NCI-H510A treated with DMSO at 0.1 percent for 48 hours (cell line): ENCODE measurements around the gene CCDC138.
"Not testable (repeated sequence)": the region's sequence is repeated elsewhere in the genome, so short reads cannot be mapped to it uniquely, and the experiment has no call there.

Experiments
- DNase-seq: peaks from one replicate; lab custom pipeline; 2025; lab: John Stamatoyannopoulos, UW

Gene CCDC138, protein sequence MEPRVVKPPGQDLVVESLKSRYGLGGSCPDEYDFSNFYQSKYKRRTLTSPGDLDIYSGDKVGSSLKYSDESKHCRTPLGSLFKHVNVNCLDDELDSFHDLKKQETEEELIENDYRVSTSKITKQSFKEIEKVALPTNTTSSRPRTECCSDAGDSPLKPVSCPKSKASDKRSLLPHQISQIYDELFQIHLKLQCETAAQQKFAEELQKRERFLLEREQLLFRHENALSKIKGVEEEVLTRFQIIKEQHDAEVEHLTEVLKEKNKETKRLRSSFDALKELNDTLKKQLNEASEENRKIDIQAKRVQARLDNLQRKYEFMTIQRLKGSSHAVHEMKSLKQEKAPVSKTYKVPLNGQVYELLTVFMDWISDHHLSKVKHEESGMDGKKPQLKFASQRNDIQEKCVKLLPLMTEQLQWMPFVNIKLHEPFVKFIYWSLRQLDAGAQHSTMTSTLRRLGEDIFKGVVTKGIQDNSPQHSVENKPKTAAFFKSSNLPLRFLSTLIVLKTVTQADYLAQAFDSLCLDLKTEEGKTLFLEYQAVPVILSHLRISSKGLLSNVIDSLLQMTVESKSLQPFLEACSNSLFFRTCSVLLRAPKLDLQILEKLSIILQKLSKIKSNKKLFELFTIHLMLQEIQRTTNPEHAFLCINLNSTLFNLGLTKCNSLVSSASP

DNA sequence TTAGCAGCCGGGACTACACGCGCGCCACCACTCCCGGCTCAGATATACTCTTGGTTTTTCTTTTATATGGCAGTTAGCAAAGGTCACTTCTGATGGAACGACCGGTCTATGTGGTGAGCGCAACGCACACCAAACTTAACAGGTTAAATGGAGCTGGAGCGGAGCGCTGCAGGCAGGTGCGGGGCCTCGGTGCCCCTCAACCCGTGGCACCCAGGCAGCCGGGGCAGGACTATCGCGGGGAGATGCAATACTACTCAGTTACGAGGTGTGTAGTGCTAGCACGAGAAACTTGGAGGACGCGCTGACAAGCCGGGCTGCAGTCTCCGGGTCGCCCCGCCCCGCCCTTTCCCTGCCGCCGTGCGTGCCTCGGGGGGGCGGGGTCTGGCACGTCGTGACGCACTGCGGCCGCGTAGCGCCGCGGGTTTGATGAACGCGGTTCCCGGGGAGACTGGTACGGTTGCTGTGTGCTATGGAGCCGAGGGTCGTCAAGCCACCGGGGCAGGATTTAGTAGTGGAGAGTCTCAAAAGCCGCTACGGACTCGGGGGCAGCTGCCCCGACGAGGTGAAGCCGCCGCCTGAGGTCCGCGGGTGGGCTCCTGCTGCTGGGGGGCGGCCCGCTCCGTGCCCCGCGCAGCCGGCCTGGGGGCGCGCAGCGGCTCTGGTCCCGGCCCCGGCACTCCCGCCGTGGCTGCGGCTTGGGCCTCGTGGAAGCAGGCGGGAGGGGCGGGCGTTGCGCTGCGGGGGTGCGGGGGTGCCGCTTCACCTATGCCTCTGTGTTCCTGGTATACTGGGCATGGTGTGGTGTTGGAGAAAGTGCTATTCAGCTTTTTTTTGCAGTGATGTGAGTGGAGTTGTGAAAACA lies at the start of gene CCDC138:
TSS of gene CCDC138 (plus strand) at position 418 of the 862 bp plus-strand sequence. CDS start at position 470, 52 bp downstream.
- DNase-seq: peak; percentile 90

DNA sequence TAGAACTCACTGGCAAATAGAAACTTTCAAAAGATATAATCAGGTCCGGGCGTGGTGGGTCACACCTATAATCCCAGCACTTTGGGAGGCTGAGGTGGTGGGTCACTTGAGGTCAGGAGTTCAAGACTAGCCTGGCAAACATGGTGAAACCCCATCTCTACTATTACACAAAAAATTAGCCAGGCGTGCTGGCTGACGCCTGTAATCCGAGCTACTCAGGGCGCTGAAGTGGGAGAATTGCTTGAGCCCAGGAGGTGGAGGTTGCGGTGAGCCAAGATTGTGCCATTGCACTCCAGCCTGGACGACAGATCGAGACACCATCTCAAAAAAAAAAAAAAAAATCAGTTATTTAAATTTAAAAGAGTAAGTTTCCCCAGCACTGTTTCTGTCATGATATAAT lies 28.6 kb upstream of the CCDC138 start:
- DNase-seq: not testable (repeated sequence)

DNA sequence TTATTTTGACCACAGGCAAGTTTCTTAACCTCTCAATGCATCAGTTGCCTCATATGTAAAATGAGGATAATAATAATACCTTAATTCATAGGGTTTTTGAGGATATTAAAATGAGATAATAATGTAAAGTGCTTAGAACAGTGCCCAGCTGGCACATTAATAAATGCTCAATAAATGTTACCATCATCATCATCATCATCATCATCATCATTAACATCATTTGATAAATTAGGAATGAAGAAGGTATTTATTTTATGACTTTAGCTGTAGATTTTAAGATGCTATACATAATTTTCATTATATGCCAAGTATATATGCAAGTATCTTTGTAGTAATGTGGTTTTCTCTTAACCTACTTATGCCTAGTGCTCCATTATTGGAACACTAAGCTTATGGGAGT lies 24.0 kb upstream of the CCDC138 start:
- not testable (repeated sequence) for DNase-seq

DNA sequence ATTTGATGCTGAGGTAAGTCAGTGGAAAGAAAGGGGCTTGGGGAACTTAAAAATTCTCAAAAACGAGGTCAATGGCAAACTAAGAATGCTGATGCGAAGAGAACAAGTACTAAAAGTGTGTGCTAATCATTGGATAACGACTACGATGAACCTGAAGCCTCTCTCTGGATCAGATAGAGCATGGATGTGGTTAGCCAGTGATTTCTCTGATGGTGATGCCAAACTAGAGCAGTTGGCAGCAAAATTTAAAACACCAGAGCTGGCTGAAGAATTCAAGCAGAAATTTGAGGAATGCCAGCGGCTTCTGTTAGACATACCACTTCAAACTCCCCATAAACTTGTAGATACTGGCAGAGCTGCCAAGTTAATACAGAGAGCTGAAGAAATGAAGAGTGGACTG lies 19.9 kb upstream of the CCDC138 start:
- DNase-seq: not testable (repeated sequence)

DNA sequence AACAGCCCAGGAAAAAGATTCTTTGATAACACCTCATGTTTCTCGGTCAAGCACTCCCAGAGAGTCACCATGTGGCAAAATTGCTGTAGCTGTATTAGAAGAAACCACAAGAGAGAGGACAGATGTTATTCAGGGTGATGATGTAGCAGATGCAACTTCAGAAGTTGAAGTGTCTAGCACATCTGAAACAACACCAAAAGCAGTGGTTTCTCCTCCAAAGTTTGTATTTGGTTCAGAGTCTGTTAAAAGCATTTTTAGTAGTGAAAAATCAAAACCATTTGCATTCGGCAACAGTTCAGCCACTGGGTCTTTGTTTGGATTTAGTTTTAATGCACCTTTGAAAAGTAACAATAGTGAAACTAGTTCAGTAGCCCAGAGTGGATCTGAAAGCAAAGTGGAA lies 18.7 kb upstream of the CCDC138 start:
- DNase-seq: not testable (repeated sequence)

DNA sequence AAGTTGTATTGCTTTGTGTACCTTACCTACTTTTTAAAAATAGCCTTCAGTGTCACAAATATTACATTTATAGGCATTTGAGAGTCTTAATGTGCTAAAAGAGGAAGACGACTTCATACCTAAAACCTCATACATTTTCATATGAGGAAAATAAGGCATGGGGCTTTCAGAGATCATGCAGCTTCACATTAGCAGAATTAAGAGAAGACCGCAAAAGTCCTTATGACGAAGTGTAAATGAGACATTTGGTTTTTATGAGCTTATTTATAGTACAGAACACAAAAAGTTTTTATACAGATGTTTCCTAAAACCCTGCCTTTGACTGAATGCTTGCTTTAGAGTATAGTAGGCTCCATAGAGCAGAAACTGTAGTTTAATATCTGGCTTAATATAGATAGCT lies 10.1 kb upstream of the CCDC138 start:
- no peak for DNase-seq

DNA sequence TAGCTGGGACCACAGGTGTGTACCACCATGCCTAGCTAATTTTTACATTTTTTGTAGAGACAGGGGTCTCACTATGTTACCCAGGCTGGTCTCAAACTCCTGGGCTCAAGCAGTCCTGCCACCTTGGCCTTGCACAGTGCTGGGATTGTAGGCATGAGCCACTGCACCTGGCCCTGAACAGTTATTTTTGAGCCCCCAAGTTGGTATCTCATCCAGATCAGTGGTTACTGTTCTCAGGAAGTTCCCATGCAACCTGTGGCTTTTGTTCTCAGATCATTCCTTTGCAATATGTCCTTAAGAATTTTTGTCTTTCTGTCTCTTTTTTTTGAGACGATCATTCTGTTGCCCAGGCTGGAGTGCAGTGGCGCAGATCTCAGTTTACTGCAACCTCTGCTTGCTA lies 7.7 kb upstream of the CCDC138 start:
- DNase-seq: no peak

DNA sequence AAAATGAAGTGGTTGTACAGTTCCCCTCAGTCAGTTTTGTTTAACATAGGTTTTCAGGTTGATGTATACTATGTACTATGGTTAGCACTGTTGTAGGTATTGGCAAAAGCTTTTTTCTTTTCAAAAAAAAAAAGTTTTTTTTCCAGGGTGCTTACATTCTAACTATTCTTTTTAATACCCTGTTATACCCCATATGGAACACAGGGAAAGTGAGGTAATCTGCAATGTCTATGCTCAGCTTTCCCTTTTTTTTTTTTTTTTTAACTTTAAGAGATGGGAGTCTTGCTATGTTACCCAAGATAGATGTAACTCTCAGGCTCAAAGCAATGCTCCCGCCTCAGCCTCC lies 590 bp upstream of the CCDC138 start:
- no peak for DNase-seq

DNA sequence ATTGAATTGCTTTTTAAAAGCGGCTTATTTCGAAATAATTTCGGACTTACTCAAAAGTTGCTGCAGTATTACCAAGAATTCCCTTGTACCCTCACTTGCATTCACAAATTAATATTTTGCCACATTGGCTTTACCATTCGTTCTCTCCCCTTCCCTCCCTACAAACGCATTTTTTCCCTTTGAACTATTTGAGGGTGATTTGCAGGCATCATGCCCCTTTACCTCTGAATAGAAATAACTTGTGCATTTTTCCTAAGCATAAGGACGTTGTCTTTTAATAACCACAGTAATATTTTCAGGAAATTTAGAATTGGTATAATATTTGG lies 608 bp downstream of the CCDC138 start:
- peak; percentile 32 for DNase-seq

DNA sequence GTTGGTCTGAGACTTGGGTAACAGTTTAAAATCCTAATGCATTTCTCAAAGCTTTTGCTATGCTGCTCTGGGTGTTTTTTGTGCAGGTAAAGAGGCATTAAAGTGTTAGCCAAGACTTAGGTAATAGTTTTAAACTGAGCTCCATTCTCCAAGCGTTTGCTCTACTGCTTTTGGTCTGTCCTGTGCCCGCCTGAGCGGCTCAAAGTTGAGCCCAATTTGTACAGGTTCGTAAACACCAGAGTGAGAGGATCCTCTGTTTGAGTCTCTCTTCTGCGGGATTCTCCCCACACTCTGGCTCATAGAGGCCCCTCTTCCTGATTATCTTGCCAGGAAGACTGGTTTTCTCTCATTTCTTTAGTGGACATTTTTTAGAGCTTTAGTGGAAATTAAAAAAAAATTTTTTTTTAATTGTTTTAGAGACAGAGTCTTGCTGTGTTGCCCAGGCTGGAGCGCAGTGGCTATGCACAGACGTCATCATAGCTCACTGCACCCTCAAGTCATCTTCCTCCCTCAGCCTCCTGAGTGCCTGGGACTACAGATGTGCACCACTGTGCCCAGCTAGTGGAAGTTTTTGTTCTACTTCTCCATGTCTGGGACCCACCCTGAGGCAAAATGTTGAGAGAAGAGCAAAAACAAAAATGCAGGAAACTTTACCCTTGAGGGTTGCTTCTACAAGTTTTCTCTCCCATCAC lies 16.6 kb downstream of the CCDC138 start:
- no peak for DNase-seq

DNA sequence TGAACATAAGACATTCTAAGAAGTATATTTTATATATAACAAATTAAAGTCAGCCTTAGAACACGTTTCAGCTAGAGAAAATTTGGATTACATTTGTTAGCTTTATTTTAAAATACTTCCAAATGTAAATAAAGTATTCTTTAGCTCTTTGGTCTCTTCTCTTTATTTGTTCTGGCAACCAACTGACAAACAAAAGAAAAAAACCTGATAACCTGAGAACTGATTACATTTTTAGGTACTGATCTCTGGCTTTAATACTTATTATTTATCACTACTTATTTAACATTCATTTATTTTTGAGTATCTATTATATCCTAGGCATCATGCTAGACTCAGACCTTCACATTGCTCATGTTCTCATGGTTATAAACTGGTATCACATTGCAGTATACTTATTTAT lies 18.5 kb downstream of the CCDC138 start:
- DNase-seq: no peak

DNA sequence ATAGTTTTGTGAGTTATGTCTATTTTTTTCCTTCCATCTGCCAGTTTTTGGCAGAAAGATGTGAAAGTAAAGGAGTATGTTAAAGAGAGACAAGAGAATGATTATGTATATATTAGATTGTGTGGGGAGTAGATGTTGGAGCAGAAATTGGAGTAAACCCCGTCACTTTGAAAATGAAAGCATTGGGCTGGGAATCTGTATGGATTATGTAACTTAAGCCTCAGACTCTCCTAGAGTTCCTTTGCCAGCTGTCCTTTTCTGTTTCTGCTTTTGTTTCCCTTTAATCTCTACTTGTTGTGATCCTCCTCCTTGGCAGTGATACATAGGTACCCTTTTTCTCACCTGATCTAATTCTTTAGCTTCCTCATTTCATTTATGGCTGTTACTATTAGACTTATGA lies 19.2 kb downstream of the CCDC138 start:
- DNase-seq: no peak

DNA sequence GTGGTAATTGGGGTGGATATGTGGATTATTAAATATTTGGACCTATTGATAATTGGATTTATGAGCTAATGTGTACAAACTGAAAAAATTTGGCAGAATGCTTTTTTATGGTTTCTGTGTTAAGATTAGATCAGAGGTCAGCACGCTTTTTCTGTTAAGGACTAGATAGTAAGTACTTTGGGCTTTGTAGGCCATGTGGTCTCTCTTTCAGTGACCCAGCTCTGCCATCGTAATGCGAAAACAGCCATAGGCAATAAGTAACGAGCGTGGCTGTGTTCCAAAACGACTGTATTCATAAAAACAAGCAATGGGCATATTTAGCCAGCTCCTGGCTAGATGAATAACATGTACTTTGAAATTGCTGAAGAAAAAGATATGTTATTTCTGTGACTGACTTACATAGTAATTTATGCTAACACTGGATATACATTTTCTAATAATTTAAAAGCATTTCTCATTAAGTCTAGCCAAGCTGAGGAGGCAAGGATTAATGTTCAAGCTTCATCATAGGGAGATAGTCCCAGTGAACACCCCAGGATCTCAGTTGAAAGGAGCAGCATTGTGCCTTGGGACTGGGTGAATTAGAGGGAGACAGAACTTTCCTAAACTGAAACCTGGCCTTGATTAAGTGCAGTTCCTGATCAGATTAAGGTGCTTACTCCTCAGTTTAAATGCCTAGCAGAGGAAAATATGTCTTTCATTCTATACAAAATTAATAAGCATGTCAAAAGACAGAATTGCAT lies 20.0 kb downstream of the CCDC138 start:
- no peak for DNase-seq

DNA sequence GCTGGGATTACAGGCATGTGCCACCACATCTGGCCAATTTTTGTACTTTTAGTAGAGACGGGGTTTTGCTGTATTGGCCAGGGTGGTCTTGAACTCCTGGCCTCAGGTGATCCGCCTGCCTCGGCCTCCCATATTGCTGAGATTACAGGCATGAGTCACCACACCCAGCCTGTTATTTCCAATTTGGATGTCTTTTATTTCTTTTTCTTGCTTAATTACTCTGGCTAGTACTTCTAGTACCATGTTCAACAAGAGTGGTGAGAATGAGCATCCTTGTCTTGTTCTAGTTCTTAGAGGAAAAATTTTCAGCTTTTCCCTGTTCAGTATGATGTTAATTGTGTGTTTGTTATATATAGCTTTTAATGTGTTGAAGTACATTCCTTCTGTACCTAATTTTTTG lies 23.4 kb downstream of the CCDC138 start:
- no peak for DNase-seq

DNA sequence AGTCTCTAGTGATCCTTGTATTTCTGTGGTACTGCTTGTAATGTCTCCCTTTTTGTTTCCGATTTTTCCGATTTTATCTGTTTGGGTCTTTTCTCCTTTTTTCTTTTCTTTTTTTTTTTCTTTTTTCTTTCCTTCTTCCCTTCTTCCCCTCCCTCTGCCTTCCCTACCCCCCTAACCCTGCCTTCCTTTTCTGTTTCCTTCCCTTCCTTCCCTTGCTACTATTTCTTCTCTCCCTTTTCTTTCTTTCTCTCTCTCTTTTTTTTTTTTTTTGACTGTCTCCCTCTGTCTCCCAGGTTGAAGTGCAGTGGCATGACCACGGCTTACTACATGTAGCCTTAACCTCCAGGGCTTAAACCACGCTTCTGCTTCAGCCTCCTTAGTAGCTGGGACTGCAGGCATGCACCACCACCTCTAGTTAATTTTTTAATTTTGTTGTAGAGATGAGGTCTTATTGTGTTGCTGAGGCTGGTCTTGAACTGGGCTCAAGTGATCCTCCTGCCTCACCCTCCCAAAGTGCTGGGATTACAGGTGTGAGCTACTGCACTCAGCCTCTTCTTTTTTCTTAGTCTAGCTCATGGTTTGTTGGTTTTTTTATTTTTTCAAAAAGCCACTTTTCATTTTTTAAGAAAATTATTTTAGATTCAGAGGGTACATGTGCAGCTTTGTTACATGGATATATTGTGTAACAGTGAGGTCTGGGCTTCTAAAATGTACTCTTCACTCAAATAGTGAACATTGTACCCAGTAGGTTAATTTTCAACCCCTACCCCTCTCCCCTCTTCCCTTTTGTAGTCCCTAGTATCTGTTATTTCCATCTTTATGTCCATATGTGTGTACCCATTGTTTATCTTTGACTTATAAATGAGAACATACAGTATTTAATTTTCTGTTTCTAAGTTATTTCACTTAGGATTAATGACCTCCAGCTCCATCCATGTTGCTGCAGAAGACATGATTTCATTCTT lies 24.7 kb downstream of the CCDC138 start:
- DNase-seq: no peak

DNA sequence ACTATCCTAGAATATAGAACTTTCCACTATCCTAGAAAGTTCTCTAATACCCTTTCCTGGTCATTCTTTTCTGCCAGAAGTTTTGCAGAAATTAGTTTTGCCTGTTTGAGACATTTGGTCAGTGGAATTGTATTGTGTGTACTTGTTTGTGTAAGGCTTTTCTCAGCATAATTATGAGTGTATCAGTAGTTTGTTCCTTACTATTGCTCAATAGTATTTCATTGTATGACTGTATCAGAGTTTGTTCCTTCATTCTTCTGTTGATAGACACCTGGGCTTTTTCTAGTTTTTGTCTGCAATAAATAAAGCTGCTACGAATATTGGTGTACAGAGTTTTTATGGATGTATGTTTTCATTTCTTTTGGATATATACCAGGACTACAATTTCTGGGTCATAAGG lies 27.2 kb downstream of the CCDC138 start:
- DNase-seq: no peak

DNA sequence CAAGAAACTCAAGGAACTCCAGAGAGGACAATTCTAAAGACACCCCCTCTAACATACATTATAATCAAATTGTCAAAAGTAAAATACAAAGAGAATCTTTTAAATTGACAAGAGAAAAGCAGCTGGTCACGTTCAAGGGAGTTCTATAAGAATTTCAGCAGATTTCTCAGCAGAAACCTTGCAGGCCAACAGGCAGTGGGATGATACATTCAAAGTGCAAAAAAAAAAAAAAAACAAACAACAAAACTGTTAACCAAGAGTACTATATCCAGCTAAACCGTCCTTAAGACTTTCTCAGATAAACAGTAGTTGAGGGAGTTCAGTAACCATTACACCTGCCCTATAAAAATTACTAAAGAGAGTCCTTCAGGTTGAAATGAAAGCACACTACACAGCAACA lies 33.9 kb downstream of the CCDC138 start:
- no peak for DNase-seq

DNA sequence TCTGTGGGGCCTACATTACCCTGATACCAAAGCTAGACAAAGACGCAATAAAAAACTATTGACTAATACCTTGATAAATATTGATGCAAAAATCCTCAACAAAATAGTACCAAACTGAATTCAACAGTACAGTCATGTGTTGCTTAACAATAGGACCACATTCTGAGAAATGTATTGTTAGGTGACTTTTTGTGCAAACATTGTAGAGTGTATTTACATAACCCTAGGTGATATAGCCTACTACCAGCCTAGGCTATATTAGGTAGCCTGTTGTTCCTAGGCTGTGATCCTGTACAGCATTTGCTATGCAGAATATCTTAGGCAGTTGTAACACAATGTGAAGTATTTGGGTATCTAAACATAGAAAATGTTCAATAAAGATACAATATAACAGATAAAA lies 36.7 kb downstream of the CCDC138 start:
- peak; percentile 5 for DNase-seq

DNA sequence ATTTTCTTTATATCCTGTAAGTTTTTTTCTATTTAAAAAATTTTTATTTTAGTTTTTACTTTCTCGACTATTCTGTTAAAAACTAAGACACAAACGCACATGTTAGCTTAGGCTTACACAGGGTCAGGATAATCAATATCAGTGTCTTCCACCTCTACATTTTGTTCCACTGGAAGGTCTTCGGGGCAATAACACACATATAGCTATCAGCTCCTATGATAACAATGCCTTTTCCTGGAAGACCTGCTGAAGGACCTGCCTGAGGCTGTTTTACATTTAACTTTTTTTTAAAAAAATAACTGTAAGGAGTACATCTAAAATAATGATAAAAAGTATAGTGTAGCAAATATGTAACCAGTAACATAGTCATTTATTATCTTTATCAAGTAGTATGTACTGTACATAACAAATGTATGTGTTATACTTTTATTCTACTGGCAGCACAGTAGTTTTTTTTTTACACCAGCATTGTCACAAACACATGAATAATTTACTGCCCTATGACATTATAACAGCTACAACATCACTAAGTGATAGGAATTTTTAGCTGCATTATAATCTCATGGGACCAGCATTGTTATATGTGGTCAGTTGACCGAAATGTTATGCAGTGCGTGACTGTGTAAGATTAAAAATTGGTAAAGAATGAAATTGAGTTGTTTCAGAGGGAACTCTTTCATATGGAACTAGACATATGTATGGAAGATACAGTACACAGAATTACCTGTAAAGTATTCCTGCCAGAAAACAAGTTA lies 37.9 kb downstream of the CCDC138 start:
- no peak for DNase-seq

DNA sequence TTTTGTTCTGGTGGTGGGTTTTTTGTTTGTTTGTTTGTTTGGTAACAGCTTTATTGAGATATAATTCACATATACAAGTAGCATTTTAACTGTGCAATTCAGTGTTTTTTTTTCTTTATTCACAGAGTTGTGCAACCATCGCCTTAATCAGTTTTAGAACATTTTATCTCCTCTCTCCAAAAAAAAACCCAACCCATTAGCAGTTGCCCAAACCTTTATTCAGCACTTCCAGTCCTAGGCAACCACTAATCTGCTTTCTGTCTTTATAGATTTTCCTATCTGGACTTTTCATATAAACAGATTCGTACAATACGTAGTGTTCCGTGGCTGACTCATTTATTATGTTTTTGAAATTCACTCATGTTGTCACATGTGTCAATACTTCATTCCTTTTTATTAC lies 38.7 kb downstream of the CCDC138 start:
- DNase-seq: no peak
